Stimulated activated CD8-positive, alpha-beta memory T cell treated with anti-CD3 and anti-CD28 coated beads, Interleukin-2, amount 100 ng/mL, for 48 hours (primary cell): ENCODE results near the gene DHRS12.
A peak's percentile ranks its signal among the peaks of the same experiment; 100 is the strongest.

Experiments used
- DNase-seq, 2 donors: peaks; one replicate each; pipeline ENCODE4 v3.0.0-alpha.2; 2020; ENCODE audit warnings: low read depth in 2 of 2

The DHRS12 gene

GRCh38 chr13:51761643-51762350 is 42.2 kb downstream of the DHRS12 start:
- no peak for DNase-seq

GRCh38 chr13:51760592-51760991 is 43.4 kb downstream of the DHRS12 start:
- DNase-seq, result no peak

GRCh38 chr13:51759240-51759639 is 44.7 kb downstream of the DHRS12 start:
- DNase-seq, result no peak

- no peak for DNase-seq
Measured at GRCh38 chr13:51758691-51759090, 45.3 kb downstream of the DHRS12 start.

- DNase-seq, result no peak
Measured at GRCh38 chr13:51756651-51757050, 47.3 kb downstream of the DHRS12 start.

- DNase-seq, result no peak
Measured at GRCh38 chr13:51747438-51748434, 56.2 kb downstream of the DHRS12 start.

GRCh38 chr13:51746802-51747201 is 57.2 kb downstream of the DHRS12 start:
- no peak for DNase-seq

- no peak for DNase-seq
Measured at GRCh38 chr13:51745243-51745642, 58.7 kb downstream of the DHRS12 start.

GRCh38 chr13:51742611-51743010 is 61.4 kb downstream of the DHRS12 start:
- DNase-seq, result no peak

GRCh38 chr13:51742031-51742430 is 61.9 kb downstream of the DHRS12 start:
- no peak for DNase-seq

- no peak for DNase-seq
Measured at GRCh38 chr13:51740698-51741097, 63.3 kb downstream of the DHRS12 start.

GRCh38 chr13:51739027-51739764 is 64.8 kb downstream of the DHRS12 start:
- no peak for DNase-seq

- DNase-seq, result no peak
Measured at GRCh38 chr13:51738226-51738905, 65.6 kb downstream of the DHRS12 start.

- peak in 1 of 2 donors; percentile 7 for DNase-seq
Measured at GRCh38 chr13:51737609-51738008, 66.4 kb downstream of the DHRS12 start.

- no peak for DNase-seq
Measured at GRCh38 chr13:51734786-51735185, 69.2 kb downstream of the DHRS12 start.

- no peak for DNase-seq
Measured at GRCh38 chr13:51733374-51734298, 70.3 kb downstream of the DHRS12 start.

- DNase-seq, result no peak
Measured at GRCh38 chr13:51731759-51732158, 72.2 kb downstream of the DHRS12 start.

GRCh38 chr13:51730927-51731326 is 73.0 kb downstream of the DHRS12 start:
- no peak for DNase-seq

- DNase-seq, result peak; percentile 16 to 24
Measured at GRCh38 chr13:51729866-51730553, 74.0 kb downstream of the DHRS12 start.

- no peak for DNase-seq
Measured at GRCh38 chr13:51728972-51729371, 75.0 kb downstream of the DHRS12 start.
